ENCODE data around the gene PHF19.

DNA sequence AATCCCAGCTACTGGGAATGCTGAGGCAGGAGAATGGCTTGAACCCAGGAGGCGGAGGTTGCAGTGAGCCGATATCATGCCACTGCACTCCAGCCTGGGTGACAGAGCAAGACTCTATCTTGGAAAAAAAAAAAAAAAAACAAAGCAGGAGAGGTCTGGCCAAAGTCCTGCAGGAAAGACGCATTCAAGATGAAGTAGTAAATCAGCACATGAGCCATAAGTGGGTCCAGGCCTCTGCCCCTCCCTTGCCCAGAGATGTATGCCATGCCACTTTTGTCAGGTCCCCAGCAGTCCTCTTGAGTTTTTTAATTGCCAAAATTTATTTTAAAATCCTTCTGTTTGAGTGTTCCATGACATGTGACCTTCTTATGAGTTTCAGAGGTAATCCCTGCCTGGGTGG is 8.5 kb upstream of the PHF19 start:
- TF ChIP-seq EZH2 (IDR thresholded peaks at IDR 0.05; ENCODE audit: insufficient read depth, poor library complexity, severe bottlenecking) (no peak), EZH2phosphoT487 (IDR thresholded peaks at IDR 0.05; ENCODE audit: insufficient read depth, low read depth) (no peak)

All from GM23248 (cell line).